Upper lobe of left lung (tissue), 4 donors: ENCODE data around the gene SLC2A4RG.

Experiments
- EP300 ChIP-seq, 4 donors: sonication (generic); formaldehyde crosslinking; IDR thresholded peaks; one replicate each; pipeline ENCODE4 v1.5.1; 2017; ENCODE audit warnings: antibody characterized with exemption in 4 of 4, control low read depth in 2 of 4
- POLR2A ChIP-seq, 4 donors: fragments of 450-650 bp; IDR thresholded peaks; one replicate each; pipeline ENCODE4 v1.5.1; 2016 to 2017; ENCODE audit warnings: antibody characterized with exemption in 4 of 4, mild to moderate bottlenecking in 2 of 4
- POLR2AphosphoS5 ChIP-seq, 2 donors: sonication (generic); formaldehyde crosslinking; IDR thresholded peaks; one replicate each; pipeline ENCODE4 v1.5.1; 2017; ENCODE audit warnings: antibody characterized with exemption in 2 of 2
- TF ChIP-seq, protein P1 (sequence below), 6 experiments: fragments of 450-650 bp in 4 of 6; fragments of 200-600 bp in 2 of 6; sonication (generic) in 2 of 6; IDR thresholded peaks; one replicate each; pipeline ENCODE4 v1.5.1; 2016 to 2019; ENCODE audit warnings: antibody characterized with exemption in 6 of 6

DNA sequence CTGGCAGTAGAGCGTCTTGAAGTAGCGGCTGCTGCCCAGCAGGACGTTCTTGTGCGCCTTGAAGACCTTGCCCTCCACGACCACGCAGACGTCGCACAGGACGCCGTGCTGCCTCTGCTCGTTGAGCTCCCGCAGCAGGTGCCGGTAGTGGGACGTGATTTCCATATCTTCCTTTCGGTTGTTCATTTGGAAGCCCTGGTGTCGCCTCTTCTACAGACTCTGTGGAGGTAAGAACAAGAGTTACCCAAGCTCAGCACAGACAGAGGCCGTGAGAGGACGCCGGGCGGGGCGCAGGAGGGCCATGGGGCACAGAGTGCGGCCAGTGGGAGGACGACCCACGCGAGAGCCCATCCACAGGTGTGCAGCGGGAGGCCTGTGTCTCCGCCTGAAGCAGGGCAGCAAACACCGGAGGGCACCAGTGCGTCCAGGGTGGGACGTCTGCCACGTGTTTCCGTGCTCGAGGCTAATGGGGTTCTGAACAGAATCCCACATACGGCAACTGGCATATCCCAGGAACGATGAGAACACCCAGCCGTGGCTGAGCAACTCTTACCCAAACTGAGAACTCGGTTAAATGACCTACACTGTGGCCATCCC is 51.1 kb downstream of the SLC2A4RG start:
- TF ChIP-seq, protein P1, sequence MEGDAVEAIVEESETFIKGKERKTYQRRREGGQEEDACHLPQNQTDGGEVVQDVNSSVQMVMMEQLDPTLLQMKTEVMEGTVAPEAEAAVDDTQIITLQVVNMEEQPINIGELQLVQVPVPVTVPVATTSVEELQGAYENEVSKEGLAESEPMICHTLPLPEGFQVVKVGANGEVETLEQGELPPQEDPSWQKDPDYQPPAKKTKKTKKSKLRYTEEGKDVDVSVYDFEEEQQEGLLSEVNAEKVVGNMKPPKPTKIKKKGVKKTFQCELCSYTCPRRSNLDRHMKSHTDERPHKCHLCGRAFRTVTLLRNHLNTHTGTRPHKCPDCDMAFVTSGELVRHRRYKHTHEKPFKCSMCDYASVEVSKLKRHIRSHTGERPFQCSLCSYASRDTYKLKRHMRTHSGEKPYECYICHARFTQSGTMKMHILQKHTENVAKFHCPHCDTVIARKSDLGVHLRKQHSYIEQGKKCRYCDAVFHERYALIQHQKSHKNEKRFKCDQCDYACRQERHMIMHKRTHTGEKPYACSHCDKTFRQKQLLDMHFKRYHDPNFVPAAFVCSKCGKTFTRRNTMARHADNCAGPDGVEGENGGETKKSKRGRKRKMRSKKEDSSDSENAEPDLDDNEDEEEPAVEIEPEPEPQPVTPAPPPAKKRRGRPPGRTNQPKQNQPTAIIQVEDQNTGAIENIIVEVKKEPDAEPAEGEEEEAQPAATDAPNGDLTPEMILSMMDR (IDR thresholded peaks at IDR 0.05) = no peak
- TF ChIP-seq EP300 (IDR thresholded peaks at IDR 0.05) (no peak), POLR2A (IDR thresholded peaks at IDR 0.05) (no peak), POLR2AphosphoS5 (IDR thresholded peaks at IDR 0.05) (no peak)
